HepG2 (cell line): Measurements from ENCODE around the gene C20orf144. TPM values are rescaled to one million over a fixed set of nuclear protein-coding genes. Genes with fewer than 3 reads are reported as not detected.

Experiments used
- ARID4A ChIP-seq: sonication (generic); formaldehyde crosslinking; IDR thresholded peaks from 2 replicates; pipeline ENCODE4 v1.5.0; 2020; ENCODE audit warnings: mild to moderate bottlenecking, missing genetic modification reagents, borderline replicate concordance
- ARNT ChIP-seq: fragments of 450-650 bp; IDR thresholded peaks from 2 replicates; pipeline ENCODE4 v1.6.1; 2017
- ARNTL ChIP-seq: sonication (generic); formaldehyde crosslinking; IDR thresholded peaks from 2 replicates; pipeline ENCODE4 v1.4.0; 2020; ENCODE audit warnings: mild to moderate bottlenecking, missing genetic modification reagents
- DMTF1 ChIP-seq: sonication (generic); formaldehyde crosslinking; IDR thresholded peaks from 2 replicates; pipeline ENCODE4 v1.4.0; 2020; ENCODE audit warnings: mild to moderate bottlenecking, missing genetic modification reagents
- GFI1 ChIP-seq: sonication (generic); formaldehyde crosslinking; IDR thresholded peaks from 2 replicates; pipeline ENCODE4 v1.5.0; 2020; ENCODE audit warnings: missing genetic modification reagents, mild to moderate bottlenecking, borderline replicate concordance
- LCORL ChIP-seq, 2 experiments: fragments of 450-650 bp in 1 of 2; sonication (generic) in 1 of 2; formaldehyde crosslinking in 1 of 2; IDR thresholded peaks; 2 replicates each; pipeline versions ENCODE4 v1.5.0 to v1.6.1; 2017 to 2020; ENCODE audit warnings: antibody characterized with exemption in 1 of 2, missing genetic modification reagents in 1 of 2
- NCOA5 ChIP-seq: sonication (generic); formaldehyde crosslinking; IDR thresholded peaks from 2 replicates; pipeline ENCODE4 v1.4.0; 2020; ENCODE audit warnings: missing genetic modification reagents
- NFKB2 ChIP-seq: sonication (generic); formaldehyde crosslinking; IDR thresholded peaks from 2 replicates; pipeline ENCODE4 v1.4.0; 2020; ENCODE audit warnings: missing genetic modification reagents, borderline replicate concordance
- ZFP41 ChIP-seq: sonication (generic); formaldehyde crosslinking; IDR thresholded peaks from 2 replicates; pipeline ENCODE4 v1.4.0; 2020; ENCODE audit warnings: mild to moderate bottlenecking, missing genetic modification reagents, borderline replicate concordance
- ZNF414 ChIP-seq: sonication (generic); formaldehyde crosslinking; IDR thresholded peaks from 2 replicates; pipeline ENCODE4 v1.5.0; 2020; ENCODE audit warnings: missing genetic modification reagents
- ZNF724P ChIP-seq: sonication (generic); formaldehyde crosslinking; IDR thresholded peaks from 2 replicates; pipeline ENCODE4 v1.8.0; 2022; ENCODE audit warnings: missing genetic modification reagents, borderline replicate concordance
- ZNF781 ChIP-seq: sonication (generic); formaldehyde crosslinking; IDR thresholded peaks from 2 replicates; pipeline ENCODE4 v1.5.1; 2020; ENCODE audit warnings: borderline replicate concordance, mild to moderate bottlenecking, missing genetic modification reagents; ENCODE audit errors: not compliant biosample characterization
- ZSCAN30 ChIP-seq: sonication (generic); formaldehyde crosslinking; IDR thresholded peaks from 2 replicates; pipeline ENCODE4 v1.5.0; 2020; ENCODE audit warnings: mild to moderate bottlenecking, missing genetic modification reagents
- polyA plus RNA-seq, 8 experiments: library from polyadenylated mRNA; depleted of rRNA in 3 of 8; stranded (reverse) in 7 of 8; unstranded in 1 of 8; fragments of >200 nt; fragmentation: Illumina TruSeq in 4 of 8; extraction: Trizol in 4 of 8; gene quantifications; 2 replicates each; pipeline versions ENCODE4 v1.2.1 to v1.2.3, GENCODE V29; 2011 to 2016; ENCODE audit warnings: low read depth in 4 of 8, missing spikeins in 1 of 8, mixed read lengths in 1 of 8; ENCODE audit not compliant: insufficient read depth in 1 of 8
- total RNA-seq, 5 experiments: library from RNA; depleted of rRNA; stranded (reverse); fragments of >200 nt; fragmentation: Illumina TruSeq; extraction: Trizol; gene quantifications; 2 replicates each; pipeline ENCODE4 v1.2.3, GENCODE V29; 2016; ENCODE audit warnings: low read depth in 1 of 5
- TF ChIP-seq, protein P1 (sequence below): sonication (generic); formaldehyde crosslinking; conservative IDR thresholded peaks from 2 replicates; pipeline ENCODE4 v1.8.0; 2022; ENCODE audit warnings: low read depth, missing genetic modification reagents
- TF ChIP-seq, protein P2 (sequence below): sonication (generic); formaldehyde crosslinking; IDR thresholded peaks from 2 replicates; pipeline ENCODE4 v1.5.1; 2020; ENCODE audit warnings: mild to moderate bottlenecking, moderate library complexity, missing genetic modification reagents
- TF ChIP-seq, protein P3 (sequence below): IDR thresholded peaks from 2 replicates; pipeline ENCODE4 v1.6.1; 2016; ENCODE audit warnings: missing genetic modification reagents, missing compliant biosample characterization

The C20orf144 gene
- total and polyA plus RNA-seq, 2 of the 13 experiments (the other 11 are each of a cell fraction or from before 2014, with no cell fraction given) = 0.09 to 0.16 TPM

- TF ChIP-seq ZFP41 (CRISPR knock-in tag) (no peak; the same call in 1 of the 2 replicates), ZNF724P (CRISPR knock-in tag) (peak; percentile 94), NFKB2 (peak; percentile 66), GFI1 (peak; percentile 55; the same call in 1 of the 2 replicates), ARNT (no peak), DMTF1 (CRISPR knock-in tag) (no peak), LCORL (IDR thresholded peaks at IDR 0.05) (no peak), LCORL (CRISPR knock-in tag; IDR thresholded peaks at IDR 0.05) (peak; percentile 45; the same call in 1 of the 2 replicates), ZSCAN30 (CRISPR knock-in tag) (0 out of 2 replicates have a peak, but pooled peaks have one; percentile 57), ZNF781 (CRISPR knock-in tag) (no peak), ARID4A (CRISPR knock-in tag) (peak; percentile 97), ARNTL (0 out of 2 replicates have a peak, but pooled peaks have one; percentile 55), ZNF414 (CRISPR knock-in tag) (no peak; the same call in 1 of the 2 replicates), NCOA5 (peak; percentile 55; the same call in 1 of the 2 replicates)
- TF ChIP-seq, protein P1, sequence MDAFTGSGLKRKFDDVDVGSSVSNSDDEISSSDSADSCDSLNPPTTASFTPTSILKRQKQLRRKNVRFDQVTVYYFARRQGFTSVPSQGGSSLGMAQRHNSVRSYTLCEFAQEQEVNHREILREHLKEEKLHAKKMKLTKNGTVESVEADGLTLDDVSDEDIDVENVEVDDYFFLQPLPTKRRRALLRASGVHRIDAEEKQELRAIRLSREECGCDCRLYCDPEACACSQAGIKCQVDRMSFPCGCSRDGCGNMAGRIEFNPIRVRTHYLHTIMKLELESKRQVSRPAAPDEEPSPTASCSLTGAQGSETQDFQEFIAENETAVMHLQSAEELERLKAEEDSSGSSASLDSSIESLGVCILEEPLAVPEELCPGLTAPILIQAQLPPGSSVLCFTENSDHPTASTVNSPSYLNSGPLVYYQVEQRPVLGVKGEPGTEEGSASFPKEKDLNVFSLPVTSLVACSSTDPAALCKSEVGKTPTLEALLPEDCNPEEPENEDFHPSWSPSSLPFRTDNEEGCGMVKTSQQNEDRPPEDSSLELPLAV (CRISPR knock-in tag) = no peak
- TF ChIP-seq, protein P2, sequence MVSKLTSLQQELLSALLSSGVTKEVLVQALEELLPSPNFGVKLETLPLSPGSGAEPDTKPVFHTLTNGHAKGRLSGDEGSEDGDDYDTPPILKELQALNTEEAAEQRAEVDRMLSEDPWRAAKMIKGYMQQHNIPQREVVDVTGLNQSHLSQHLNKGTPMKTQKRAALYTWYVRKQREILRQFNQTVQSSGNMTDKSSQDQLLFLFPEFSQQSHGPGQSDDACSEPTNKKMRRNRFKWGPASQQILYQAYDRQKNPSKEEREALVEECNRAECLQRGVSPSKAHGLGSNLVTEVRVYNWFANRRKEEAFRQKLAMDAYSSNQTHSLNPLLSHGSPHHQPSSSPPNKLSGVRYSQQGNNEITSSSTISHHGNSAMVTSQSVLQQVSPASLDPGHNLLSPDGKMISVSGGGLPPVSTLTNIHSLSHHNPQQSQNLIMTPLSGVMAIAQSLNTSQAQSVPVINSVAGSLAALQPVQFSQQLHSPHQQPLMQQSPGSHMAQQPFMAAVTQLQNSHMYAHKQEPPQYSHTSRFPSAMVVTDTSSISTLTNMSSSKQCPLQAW = peak; percentile 73
- TF ChIP-seq, protein P3, sequence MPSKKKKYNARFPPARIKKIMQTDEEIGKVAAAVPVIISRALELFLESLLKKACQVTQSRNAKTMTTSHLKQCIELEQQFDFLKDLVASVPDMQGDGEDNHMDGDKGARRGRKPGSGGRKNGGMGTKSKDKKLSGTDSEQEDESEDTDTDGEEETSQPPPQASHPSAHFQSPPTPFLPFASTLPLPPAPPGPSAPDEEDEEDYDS (CRISPR knock-in tag) = peak; percentile 70
These were observed 1.3 kb downstream of the C20orf144 start (continued) for GRCh38 chr20:33663161-33664084.
